H54 (cell line): ENCODE data around the gene SLC35F2.
"Not testable (repeated sequence)": the region's sequence is repeated elsewhere in the genome, so short reads cannot be mapped to it uniquely, and the experiment has no call there.

ENCODE experiments used
- DNase-seq: peaks from one replicate; pipeline ENCODE4 v3.0.0; 2011; ENCODE audit warnings: low spot score, mixed read lengths; ENCODE audit not compliant: insufficient read length
- FAIRE-seq: peaks from 3 replicates; lab custom pipeline; 2011; peaks lifted over from hg19 to GRCh38; lab: Jason Lieb, UNC
- POLR2A ChIP-seq: IDR thresholded peaks from 2 replicates; pipeline ENCODE4 v1.6.1; 2011; ENCODE audit warnings: low read depth, mild to moderate bottlenecking, low read length

Gene SLC35F2

GRCh38 chr11:107856180-107856980, 2.2 kb downstream of the SLC35F2 start:
- FAIRE-seq (no peak), DNase-seq (no peak)
- TF ChIP-seq POLR2A, result no peak

GRCh38 chr11:107853070-107853469, 5.5 kb downstream of the SLC35F2 start:
- no peak for DNase-seq

GRCh38 chr11:107851704-107852310, 6.8 kb downstream of the SLC35F2 start:
- FAIRE-seq (no peak), DNase-seq (no peak)
- no peak for TF ChIP-seq POLR2A

More at GRCh38 chr11:107853070-107853469, 5.5 kb downstream of the SLC35F2 start:
- no peak for TF ChIP-seq POLR2A
- no peak for FAIRE-seq

- FAIRE-seq (no peak), DNase-seq (no peak)
- TF ChIP-seq POLR2A, result no peak
Observed at GRCh38 chr11:107849790-107850189, 8.8 kb downstream of the SLC35F2 start.

- no peak for TF ChIP-seq POLR2A
- DNase-seq, result no peak
- no peak for FAIRE-seq
Observed at GRCh38 chr11:107848345-107848744, 10.2 kb downstream of the SLC35F2 start.

GRCh38 chr11:107847184-107847583, 11.4 kb downstream of the SLC35F2 start:
- no peak for TF ChIP-seq POLR2A
- DNase-seq (no peak), FAIRE-seq (no peak)

- no peak for DNase-seq
Observed at GRCh38 chr11:107844041-107844440, 14.5 kb downstream of the SLC35F2 start.

GRCh38 chr11:107842412-107843100, 16.0 kb downstream of the SLC35F2 start:
- FAIRE-seq, result no peak
- TF ChIP-seq POLR2A, result no peak
- no peak for DNase-seq

More at GRCh38 chr11:107844041-107844440, 14.5 kb downstream of the SLC35F2 start:
- FAIRE-seq, result no peak
- TF ChIP-seq POLR2A, result no peak

GRCh38 chr11:107840129-107840484, 18.5 kb downstream of the SLC35F2 start:
- DNase-seq, result no peak
- no peak for TF ChIP-seq POLR2A

GRCh38 chr11:107836851-107837250, 21.7 kb downstream of the SLC35F2 start:
- FAIRE-seq (no peak), DNase-seq (no peak)
- TF ChIP-seq POLR2A, result no peak

More at GRCh38 chr11:107840129-107840484, 18.5 kb downstream of the SLC35F2 start:
- peak; percentile 36 for FAIRE-seq

GRCh38 chr11:107834995-107835394, 23.6 kb downstream of the SLC35F2 start:
- TF ChIP-seq POLR2A, result no peak
- FAIRE-seq, result no peak
- no peak for DNase-seq

GRCh38 chr11:107833926-107834325, 24.7 kb downstream of the SLC35F2 start:
- FAIRE-seq, DNase-seq: not testable (repeated sequence)

- no peak for TF ChIP-seq POLR2A
- no peak for DNase-seq
- FAIRE-seq, result no peak
Observed at GRCh38 chr11:107830915-107831540, 27.6 kb downstream of the SLC35F2 start.

GRCh38 chr11:107827041-107827440, 31.5 kb downstream of the SLC35F2 start:
- no peak for TF ChIP-seq POLR2A
- DNase-seq, result no peak
- no peak for FAIRE-seq

GRCh38 chr11:107825875-107826274, 32.7 kb downstream of the SLC35F2 start:
- TF ChIP-seq POLR2A, result no peak
- DNase-seq, result no peak
- no peak for FAIRE-seq
